VCaP (cell line): Measurements from ENCODE around the gene ASMTL.
"Not testable (repeated sequence)": the region's sequence is repeated elsewhere in the genome, so short reads cannot be mapped to it uniquely, and the experiment has no call there.

Experiments used
- H3K27ac ChIP-seq: fragments of 450-650 bp; 2 replicates; pipeline ENCODE4 v1.5.1; 2017
- CTCF ChIP-seq: fragments of 450-650 bp; conservative IDR thresholded peaks from 2 replicates; pipeline ENCODE4 v1.5.1; 2017; ENCODE audit warnings: mild to moderate bottlenecking, moderate library complexity

ASMTL gene

DNA sequence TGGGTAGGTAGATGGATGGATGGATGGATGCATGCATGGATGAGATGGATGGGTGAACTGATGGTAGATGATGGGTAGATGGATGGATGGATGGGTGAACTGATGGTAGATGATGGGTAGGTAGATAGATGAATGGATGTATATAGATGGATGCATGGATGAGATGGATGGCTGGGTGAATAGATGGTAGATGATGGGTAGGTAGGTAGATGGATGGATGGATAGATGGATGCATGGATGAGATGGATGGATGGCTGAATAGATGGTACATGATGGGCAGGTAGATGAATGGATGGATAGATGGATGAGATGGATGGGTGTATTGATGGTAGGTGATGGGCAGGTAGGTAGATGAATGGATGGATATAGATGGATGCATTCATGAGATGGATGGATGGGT lies 45.7 kb downstream of the ASMTL start:
- no peak overlapping the region for H3K27ac ChIP-seq
- TF ChIP-seq CTCF: no peak

- H3K27ac ChIP-seq: not testable (repeated sequence)
Measured at GRCh38 chrX:1405769-1406168, 46.9 kb downstream of the ASMTL start.

DNA sequence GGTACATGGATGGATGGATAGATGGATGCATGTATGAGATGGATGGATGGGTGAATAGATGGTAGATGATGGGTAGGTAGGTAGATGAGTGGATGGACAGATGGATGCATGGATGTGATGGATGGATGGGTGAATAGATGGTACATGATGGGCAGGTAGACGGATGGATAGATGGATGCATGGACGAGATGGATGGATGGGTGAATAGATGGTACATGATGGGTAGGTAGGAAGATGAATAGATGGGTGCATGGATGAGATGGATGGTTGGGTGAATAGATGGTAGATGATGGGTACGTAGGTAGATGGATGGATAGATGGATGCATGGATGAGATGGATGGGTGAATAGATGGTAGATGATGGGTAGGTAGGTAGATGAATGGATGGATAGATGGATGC lies 48.8 kb downstream of the ASMTL start:
- H3K27ac ChIP-seq: not testable (repeated sequence)

- TF ChIP-seq CTCF: no peak
- no peak overlapping the region for H3K27ac ChIP-seq
Measured at GRCh38 chrX:1403228-1403627, 49.5 kb downstream of the ASMTL start.

GRCh38 chrX:1401611-1402430 lies 50.9 kb downstream of the ASMTL start:
- no peak overlapping the region for H3K27ac ChIP-seq
- TF ChIP-seq CTCF: no peak

GRCh38 chrX:1400742-1401471 lies 51.8 kb downstream of the ASMTL start:
- H3K27ac ChIP-seq: no peak overlapping the region
- no peak for TF ChIP-seq CTCF

DNA sequence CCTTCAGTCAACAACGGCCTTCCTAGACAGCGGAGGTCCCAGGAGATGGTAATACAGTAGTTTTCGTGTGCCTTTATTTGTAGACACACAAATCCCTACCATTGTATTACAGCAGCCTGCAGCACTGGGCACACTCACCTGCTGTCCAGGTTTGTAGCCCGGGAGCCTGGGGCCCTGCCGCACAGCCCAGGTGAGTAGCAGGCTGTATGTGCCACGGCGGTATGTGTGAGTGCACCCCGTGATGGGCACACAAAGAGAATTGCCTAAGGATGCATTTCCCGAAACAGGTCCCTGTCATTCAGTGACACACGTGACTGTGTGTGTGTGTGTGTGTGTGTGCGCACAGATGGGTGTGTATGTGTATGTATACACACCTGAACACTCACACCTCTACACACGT lies 52.7 kb downstream of the ASMTL start:
- no peak for TF ChIP-seq CTCF
- no peak overlapping the region for H3K27ac ChIP-seq

- H3K27ac ChIP-seq: no peak overlapping the region
- no peak for TF ChIP-seq CTCF
Measured at GRCh38 chrX:1398431-1399340, 54.0 kb downstream of the ASMTL start.
